ENCODE results near the gene BMPR1B. TPM values are rescaled to one million over a fixed set of nuclear protein-coding genes. Genes with fewer than 3 reads are reported as not detected.

The BMPR1B gene
- total RNA-seq, 1 experiment from 2014 or later = not detected

- H3K79me2 ChIP-seq (ENCODE audit: insufficient read depth, low read length) = no peaks in the 10 kb centered on the region
- no TSS peak for BruUV-seq (replicated peaks)
- ChIA-PET CTCF (no interaction called here), POLR2A (no interaction called here), RAD21 (ENCODE audit: low non-redundant PET in 1 of 2, low total read pairs in 2 of 2, uncharacterized antibody in 2 of 2, unreplicated experiment in 2 of 2) (no interaction called here)
- DNase-seq (ENCODE audit: low read depth, low spot score) (no peak), ATAC-seq (no peak)
- intact Hi-C loops (cut with micrococcal nuclease) = loop anchor here (10.0 kb wide), 2 partner anchors 689 to 1299 kb away; no protein-coding TSS in a partner anchor
- H3K36me3 ChIP-seq (ENCODE audit: control insufficient read depth in 1 of 2, insufficient read depth in 2 of 2, low read length in 2 of 2) = no peaks in the 10 kb centered on the region
- no peak overlapping the region for H3K4me2 ChIP-seq (ENCODE audit: low read length)
- TF ChIP-seq FOSL1 (IDR thresholded peaks at IDR 0.05; ENCODE audit: low read depth) (no peak), CEBPB (IDR thresholded peaks at IDR 0.05; ENCODE audit: low read depth) (no peak), CBX3 (IDR thresholded peaks at IDR 0.05; ENCODE audit: low read depth) (no peak), ELF1 (IDR thresholded peaks at IDR 0.05; ENCODE audit: borderline replicate concordance, low read depth) (no peak), CTCF (IDR thresholded peaks at IDR 0.05 in 2 of 3, conservative IDR thresholded peaks at IDR 0.05 in 1 of 3; ENCODE audit: borderline replicate concordance in 1 of 3, insufficient read depth in 1 of 3, low read depth in 2 of 3, low read length in 2 of 3) (no peak), EZH2phosphoT487 (IDR thresholded peaks at IDR 0.05; ENCODE audit: borderline replicate concordance) (no peak), POLR2AphosphoS5 (IDR thresholded peaks at IDR 0.05; ENCODE audit: low read depth, low read length) (no peak), ZBTB33 (IDR thresholded peaks at IDR 0.05; ENCODE audit: extremely low read depth, insufficient replicate concordance, low read length) (no peak), JUND (IDR thresholded peaks at IDR 0.05) (no peak), EGR1 (IDR thresholded peaks at IDR 0.05; ENCODE audit: low read depth) (no peak), RAD21 (IDR thresholded peaks at IDR 0.05; ENCODE audit: low read depth) (no peak), MAX (IDR thresholded peaks at IDR 0.05) (no peak), POLR2A (IDR thresholded peaks at IDR 0.05; ENCODE audit: borderline replicate concordance, extremely low read depth, insufficient read depth, insufficient read length) (no peak)
- TF ChIP-seq, protein P1, sequence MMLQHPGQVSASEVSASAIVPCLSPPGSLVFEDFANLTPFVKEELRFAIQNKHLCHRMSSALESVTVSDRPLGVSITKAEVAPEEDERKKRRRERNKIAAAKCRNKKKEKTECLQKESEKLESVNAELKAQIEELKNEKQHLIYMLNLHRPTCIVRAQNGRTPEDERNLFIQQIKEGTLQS (IDR thresholded peaks at IDR 0.05) = no peak
- no peak overlapping the region for H3K9ac ChIP-seq (ENCODE audit: low read length)
- no peaks in the 10 kb centered on the region for H3K27me3 ChIP-seq (ENCODE audit: insufficient read depth, low read length)
- no peak overlapping the region for H3K4me3 ChIP-seq (replicated peaks in 1 of 2; ENCODE audit: low read depth in 1 of 2, low read length in 2 of 2)
- no peak overlapping the region for H2AFZ ChIP-seq (ENCODE audit: low read depth, low read length, poor library complexity, severe bottlenecking)
- H3K9me3 ChIP-seq (ENCODE audit: control insufficient read depth in 1 of 2, insufficient read depth in 1 of 2, low read depth in 1 of 2, low read length in 2 of 2) = no peaks in the 10 kb centered on the region
- H3K4me1 ChIP-seq (ENCODE audit: control insufficient read depth in 1 of 2, insufficient read depth in 2 of 2, low read length in 2 of 2) = no peaks in the 10 kb centered on the region
- no peaks in the 10 kb centered on the region for H4K20me1 ChIP-seq (ENCODE audit: insufficient read depth)
- no peak overlapping the region for H3K27ac ChIP-seq (ENCODE audit: low read depth, low read length)
- H3K9me2 ChIP-seq (ENCODE audit: insufficient read depth) = peaks cover 3% of the 10 kb centered on the region; the same call in 1 of the 2 replicates
Observed at GRCh38 chr4:95093460-95093859, 335.7 kb downstream of the BMPR1B start.

Data from HCT116 (cell line).